Head of caudate nucleus (tissue), 42 donors: Measurements from ENCODE around the gene TCF23.
"Not testable (repeated sequence)": the region's sequence is repeated elsewhere in the genome, so short reads cannot be mapped to it uniquely, and the experiment has no call there.

Experiments
- DNase-seq, 42 donors: peaks; one replicate each; pipeline versions ENCODE4 v3.0.0 to v3.0.0-alpha.2; 2020 to 2021; ENCODE audit warnings: mixed read lengths in 7 of 42
- intact Hi-C: fragments of 100-400 bp; cut with DNase I; formaldehyde crosslinking; loops from one replicate; pipeline ENCODE4 v1.15.0; 2022

TCF23 gene

DNA sequence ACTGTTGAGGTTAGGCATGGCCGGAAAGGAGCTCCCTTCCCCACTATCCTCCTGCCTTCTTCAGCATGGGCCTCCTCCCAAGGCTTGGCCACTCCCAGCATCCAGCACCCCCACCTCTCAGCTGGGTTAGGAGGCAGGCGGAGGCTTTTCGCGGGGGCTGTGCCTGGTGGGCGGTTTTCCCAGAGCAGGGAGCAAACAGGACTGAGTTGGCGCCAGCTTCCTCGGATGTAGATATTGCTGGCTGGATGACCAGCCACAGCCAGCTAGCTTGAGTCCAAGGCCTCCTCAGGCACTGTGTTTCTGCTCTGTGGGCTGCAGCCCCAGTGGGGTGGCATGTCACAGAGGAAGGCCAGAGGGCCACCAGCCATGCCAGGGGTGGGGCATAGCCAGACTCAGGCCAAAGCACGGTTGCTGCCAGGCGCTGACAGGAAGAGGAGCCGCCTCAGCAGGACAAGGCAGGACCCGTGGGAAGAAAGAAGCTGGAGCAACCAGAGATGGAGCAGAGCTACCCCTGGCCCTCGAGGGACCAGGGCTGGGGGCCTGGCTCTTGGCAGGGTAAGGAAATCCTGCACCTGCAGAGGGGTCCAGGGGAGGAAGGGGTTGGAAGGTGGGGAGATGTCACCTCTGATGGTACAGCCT, at the start of gene TCF23:
TSS of gene TCF23 (plus strand) at position 204 of the 639 bp plus-strand sequence. CDS start at position 334, 130 bp downstream.
- DNase-seq = no peak
- intact Hi-C loops = no loop called here

DNA sequence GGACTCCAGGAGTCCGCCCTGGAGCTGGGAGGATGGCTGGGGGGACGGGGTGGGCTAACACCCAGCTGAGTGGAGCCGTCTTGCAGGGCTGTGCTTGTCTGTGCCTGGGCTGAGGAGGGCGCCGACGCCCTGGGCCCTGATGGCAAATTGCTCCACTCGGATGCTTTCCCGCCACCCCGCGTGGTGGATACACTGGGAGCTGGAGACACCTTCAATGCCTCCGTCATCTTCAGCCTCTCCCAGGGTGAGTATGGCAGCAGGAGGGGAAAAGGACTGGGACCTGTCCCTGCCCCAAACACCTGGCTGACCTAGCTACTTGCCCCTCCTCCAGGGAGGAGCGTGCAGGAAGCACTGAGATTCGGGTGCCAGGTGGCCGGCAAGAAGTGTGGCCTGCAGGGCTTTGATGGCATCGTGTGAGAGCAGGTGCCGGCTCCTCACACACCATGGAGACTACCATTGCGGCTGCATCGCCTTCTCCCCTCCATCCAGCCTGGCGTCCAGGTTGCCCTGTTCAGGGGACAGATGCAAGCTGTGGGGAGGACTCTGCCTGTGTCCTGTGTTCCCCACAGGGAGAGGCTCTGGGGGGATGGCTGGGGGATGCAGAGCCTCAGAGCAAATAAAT, 49.4 kb upstream of the TCF23 start:
- no peak for DNase-seq
- intact Hi-C loops = loop anchor here (10.0 kb wide), 1 partner anchor 185 kb away; the partner anchor contains the start of gene TRIM54

DNA sequence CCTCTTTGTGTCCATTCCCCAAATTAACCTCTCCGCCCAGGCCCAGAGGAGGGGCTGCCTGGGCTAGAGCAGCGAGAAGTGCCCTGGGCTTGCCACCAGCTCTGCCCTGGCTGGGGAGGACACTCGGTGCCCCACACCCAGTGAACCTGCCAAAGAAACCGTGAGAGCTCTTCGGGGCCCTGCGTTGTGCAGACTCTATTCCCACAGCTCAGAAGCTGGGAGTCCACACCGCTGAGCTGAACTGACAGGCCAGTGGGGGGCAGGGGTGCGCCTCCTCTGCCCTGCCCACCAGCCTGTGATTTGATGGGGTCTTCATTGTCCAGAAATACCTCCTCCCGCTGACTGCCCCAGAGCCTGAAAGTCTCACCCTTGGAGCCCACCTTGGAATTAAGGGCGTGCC, 48.8 kb upstream of the TCF23 start:
- no peak for DNase-seq
- intact Hi-C loops = no loop called here

DNA sequence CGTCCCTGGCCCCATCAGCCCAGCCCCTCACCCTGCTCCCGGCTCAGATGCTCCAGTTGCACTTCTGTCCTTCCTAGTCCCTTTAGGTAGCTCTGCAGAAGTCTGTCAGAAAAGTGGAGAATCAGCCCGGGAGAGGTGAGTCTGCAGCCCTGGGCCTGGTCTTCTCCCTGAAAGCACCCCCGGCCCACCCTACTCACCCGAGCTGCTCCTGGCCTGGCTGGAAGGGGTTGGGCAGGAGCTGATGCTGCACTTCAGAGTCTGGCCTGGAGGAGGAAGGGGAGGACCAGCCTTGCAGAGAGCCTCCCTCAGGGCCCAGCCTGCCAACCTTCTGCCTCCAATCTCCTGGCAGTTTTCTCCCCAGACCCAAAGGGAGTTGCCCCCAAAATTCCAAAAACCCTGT, 46.5 kb upstream of the TCF23 start:
- no peak for DNase-seq
- intact Hi-C loops = no loop called here

DNA sequence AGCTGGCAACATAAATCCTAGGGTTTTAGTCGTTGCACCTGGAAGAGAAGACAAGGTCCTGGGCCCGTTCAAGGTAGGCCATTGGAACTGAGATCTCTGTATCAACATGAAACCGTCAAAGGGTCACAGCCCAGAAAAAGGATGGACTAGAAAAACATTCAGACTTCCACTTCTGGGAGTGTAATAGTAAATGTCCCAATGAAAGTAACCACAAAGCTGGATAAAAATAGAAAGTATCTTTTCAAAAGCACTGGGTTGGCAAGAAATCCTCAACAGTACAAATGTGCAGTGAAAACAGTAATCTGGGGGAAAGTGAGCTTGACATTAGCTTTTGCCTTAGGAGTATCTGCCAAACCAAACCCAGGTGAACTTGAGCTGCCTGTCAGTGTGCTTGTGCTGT, 42.8 kb upstream of the TCF23 start:
- intact Hi-C loops = no loop called here
- DNase-seq = no peak

DNA sequence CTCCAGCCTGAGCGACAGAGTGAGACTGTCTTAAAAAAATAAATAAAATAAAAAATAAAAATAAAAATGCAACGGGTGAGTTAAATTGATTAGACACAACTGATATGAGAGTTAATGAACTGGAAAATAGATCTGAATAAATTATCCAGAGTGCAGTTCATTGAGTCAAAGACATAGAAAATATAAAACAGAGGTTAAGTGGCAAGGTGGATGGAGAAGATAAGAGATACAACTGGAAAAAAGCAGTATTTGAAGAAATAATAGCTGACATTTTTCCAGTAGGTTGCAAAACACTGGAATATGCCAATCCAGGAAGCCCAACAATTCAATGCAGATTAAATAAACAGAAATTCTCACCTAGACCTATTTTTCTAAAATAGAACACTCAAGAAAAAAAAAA, 40.6 kb upstream of the TCF23 start:
- intact Hi-C loops = no loop called here
- no peak for DNase-seq

DNA sequence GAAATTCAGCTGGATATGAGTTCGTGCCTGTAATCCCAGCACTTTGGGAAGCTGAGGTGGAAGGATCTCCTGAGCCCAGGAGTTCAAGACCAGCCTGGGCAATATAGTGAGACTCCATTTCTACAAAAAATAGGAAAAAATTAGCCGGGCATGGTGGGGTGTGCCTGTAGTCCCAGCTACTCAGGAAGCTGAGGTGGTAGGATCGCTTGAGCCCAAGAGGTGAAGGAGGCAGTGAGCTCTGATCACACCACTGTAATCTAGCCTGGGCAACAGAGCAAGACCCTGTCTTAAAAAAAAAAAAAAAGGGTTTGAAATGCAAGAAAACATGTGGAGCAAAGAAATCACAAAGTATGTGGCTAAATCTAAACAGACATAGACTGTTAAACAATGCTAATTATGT, 39.7 kb upstream of the TCF23 start:
- intact Hi-C loops = no loop called here
- DNase-seq = no peak

DNA sequence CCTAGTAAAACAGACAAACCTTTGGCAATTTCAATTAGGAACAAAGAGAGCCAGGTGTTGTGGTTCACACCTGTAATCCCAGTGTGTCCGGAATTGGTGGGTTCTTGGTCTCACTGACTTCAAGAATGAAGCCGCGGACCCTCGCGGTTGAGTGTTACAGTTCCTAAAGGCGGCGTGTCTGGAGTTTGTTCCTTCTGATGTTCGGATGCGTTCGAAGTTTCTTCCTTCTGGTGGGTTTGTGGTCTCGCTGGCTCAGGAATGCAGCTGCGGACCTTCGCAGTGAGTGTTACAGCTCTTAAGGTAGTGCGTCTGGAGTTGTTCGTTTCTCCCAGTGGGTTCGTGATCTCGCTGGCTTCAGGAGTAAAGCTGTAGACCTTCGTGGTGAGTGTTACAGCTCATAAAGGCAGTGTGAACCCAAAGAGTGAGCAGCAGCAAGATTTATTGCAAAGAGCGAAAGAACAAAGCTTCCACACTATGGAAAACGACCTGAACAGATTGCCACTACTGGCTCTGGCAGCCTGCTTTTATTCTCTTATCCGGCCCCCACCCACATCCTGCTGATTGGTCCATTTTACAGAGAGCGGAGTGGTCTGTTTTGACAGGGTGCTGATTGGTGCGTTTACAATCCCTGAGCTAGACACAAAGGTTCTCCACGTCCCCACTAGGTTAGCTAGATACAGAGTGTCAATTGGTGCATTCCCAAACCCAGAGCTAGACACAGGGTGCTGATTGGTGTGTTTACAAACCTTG, 38.0 kb upstream of the TCF23 start:
- intact Hi-C loops, DNase-seq: not testable (repeated sequence)

DNA sequence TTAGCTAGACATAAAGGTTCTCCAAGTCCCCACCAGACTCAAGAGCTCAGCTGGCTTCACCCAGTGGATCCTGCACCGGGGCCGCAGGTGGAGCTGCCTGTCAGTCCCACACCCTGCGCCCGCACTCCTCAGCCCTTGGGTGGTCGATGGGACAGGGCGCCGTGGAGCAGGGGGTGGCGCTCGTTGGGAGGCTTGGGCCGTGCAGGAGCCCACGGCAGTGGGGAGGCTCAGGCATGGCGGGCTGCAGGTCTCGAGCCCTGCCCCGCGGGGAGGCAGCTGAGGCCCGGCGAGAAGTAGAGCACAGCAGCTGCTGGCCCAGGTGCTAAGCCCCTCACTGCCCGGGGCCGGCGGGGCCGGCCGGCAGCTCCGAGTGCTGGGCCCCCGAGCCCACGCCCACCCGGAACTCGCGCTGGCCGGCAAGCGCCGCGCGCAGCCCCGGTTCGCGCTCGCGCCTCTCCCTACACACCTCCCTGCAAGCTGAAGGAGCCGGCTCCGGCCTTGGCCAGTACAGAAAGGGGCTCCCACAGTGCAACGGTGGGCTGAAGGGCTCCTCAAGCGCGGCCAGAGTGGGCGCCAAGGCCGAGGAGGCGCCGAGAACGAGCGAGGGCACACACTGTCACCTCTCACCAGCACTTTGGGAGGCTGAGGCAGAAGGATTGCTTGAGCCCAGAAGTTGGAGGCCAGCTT, 37.3 kb upstream of the TCF23 start:
- DNase-seq, intact Hi-C loops: not testable (repeated sequence)

DNA sequence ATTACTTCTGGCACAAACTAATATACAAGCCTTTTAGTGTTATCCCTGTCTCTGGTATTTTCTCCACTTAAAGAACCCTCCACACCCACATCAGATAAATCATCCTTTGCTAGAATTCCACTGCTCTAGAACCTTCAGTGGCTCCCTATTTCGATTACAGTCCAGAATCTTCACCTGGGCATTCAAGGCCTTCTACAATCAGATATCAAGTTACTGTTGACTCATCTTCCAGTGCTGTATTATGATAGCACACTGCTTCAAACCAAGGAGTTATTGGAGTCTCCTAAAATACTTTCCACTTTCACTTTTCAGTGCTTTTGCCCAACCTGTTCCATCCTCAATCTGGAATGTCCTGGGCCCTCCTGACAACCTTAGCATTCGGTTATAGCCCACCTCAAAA, 33.3 kb upstream of the TCF23 start:
- intact Hi-C loops = no loop called here
- DNase-seq = no peak

DNA sequence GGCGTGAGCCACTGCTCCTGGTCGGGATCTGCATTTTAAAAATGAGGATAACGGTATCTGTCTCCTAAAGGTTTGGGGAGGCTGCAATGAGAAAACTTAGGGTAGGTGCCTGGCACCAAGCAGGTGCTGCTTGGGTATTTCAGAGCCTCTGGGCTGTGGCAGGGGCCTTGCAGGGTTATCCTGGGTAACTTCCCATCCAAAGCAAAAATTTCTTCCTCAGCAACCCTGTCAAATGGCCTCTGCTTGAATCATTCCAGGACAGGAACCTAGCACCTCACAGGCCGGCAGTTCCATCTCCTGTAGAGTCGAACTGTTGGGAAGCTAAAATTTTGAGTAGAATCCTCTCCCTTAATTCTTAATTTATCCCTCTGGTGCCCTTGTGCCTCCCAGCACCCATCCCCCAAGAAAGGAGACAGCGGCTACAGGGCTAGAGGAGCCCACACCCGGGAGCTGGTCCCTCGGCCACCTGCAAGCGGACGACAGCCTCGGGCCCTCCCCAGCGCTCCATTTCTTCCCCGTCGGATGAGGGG, 30.7 kb upstream of the TCF23 start:
- intact Hi-C loops = no loop called here
- peak in 2 of 42 donors; percentile 42 to 54 for DNase-seq

DNA sequence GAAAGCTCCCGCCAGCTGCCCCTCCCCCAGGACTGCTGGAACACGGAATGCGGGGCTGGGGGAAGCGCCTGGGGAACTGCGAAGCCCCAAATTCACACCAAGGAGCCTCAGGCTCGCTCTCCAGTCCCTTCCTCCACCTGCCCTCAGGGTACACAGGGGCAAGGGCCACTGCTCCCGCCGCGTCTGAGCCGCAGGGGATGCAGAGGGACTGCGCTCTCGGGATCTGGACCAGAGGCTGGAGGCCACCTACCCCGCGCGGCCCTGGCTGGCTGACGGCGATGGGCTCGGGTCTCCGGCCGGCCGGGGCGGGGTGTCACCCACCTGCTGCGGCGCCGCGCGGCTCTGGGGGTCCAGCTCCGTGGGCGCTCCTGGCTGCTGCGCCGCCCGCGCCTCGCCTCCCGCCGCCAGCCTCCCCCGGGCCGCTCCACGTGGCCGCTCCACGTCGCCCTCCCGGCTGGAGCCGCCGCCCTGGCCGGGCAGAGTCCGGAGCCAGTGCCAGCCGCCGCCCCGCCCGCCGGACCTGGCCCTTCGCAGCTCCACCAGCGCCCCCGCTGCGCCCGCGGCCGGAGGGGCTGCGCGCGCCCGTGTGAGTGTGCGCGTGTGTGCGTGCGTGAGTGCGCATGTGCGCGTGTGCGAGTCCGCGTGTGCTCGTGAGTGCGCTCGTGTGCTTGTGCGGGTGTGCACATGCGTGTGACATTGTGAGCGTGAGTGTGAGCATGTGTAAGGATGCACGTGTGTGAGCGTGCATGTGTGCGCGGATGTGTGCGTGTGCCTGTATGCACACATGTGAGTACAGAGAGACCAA, 30.1 kb upstream of the TCF23 start, which contains the start of gene CGREF1:
TSS of gene CGREF1 (minus strand) at position 604 of the 805 bp plus-strand sequence. CDS start 14,762 bp downstream, outside the sequence.
- DNase-seq = peak in 29 of 42 donors; percentile 11 to 72 (median 48)
- intact Hi-C loops = no loop called here

DNA sequence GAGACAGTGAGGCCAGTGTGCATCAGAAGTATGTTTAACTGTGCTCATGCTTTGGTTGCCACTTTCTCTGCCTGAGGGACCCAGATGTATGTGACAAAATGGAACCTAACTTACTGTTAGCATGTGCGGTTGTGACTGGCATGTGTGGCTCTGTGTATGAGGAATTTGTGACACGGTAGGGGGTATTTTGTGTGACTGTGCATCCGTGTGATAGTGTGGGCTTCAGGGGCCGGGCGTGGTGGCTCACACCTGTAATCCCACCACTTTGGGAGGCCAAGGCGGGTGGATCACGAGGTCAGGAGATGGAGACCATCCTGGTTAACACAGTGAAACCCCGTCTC, 29.5 kb upstream of the TCF23 start:
- intact Hi-C loops, DNase-seq: not testable (repeated sequence)

DNA sequence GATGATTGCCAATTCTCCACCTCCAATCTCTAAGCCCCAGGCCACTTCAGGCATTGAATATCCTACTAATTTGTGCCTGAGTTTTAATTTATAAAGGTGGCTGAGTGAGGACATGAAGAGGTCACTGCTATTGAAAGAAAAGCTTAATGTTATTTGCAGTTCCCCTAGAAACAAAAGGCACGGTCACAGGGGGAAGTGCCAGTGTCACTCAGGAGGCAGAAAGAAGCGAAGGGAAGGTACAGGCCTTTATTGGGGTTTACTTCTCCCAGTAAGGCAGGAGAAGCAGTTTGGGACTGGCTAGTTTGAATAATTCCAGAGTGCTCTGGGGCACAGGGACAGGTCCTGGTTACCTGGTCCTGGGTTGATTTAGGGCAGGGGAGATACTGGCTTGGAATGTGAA, 26.9 kb upstream of the TCF23 start:
- intact Hi-C loops = no loop called here
- DNase-seq = no peak

DNA sequence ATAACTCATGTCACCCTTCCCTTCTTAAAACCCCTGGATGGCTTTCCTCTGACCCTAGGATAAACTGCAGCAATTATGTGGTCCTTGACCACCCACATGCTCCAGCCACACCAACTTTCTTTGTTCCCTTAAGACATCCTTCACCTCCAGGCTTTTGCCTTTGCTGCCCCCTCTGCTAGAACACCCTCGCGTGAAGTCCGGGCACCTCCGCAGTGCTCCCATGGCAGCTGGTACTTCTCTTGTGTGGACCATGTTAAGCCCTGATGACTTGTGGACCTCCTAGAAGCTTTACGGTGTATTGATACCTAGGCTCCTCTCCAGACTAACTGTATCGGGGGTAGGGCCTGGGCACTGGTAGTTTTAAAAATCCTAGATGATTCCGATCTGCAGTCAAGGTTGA, 26.0 kb upstream of the TCF23 start:
- no peak for DNase-seq
- intact Hi-C loops = no loop called here

DNA sequence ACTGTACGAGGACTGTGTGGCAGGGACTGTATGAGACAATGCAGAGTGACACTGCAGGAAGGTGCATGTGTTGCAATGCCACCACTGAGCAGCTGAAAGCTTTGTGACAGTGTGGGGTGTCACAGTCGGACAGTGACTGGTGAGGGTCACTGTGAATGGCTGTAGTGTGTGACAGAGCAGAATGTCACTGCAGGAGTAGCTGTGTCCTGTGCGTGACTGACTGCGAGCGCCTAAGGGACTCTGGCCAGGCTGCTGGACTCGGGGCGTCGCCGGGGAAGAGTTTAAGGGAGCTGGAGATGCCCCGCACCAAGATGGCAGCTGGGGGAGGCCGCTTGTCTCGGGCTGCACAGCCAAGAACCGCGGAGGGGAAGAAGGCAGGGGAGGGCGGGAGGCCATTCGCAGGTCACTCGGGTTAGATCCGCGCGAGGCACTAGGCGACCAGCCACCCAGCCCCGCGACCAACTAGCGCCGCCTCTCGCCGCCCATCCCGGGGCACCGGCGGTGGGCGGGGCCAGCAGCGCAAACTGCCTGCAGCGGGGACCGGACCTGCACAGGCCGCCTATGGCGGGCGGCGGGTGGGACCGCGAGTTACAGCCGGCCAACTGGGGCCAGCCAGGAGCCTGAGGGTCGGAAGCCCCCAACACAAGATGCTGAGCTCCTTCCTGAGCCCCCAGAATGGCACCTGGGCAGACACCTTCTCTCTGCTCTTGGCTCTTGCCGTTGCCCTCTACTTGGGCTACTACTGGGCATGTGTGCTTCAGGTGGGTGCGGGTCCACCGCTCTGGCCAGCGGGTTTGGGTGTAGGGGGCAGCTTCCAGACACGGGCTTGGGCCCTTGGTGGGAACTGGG, 25.3 kb upstream of the TCF23 start, which contains the start of gene ABHD1:
TSS of gene ABHD1 (plus strand) at position 514 of the 849 bp plus-strand sequence. CDS start at position 648, 134 bp downstream.
- intact Hi-C loops = no loop called here
- peak; percentile 48 to 90 (median 83) for DNase-seq

DNA sequence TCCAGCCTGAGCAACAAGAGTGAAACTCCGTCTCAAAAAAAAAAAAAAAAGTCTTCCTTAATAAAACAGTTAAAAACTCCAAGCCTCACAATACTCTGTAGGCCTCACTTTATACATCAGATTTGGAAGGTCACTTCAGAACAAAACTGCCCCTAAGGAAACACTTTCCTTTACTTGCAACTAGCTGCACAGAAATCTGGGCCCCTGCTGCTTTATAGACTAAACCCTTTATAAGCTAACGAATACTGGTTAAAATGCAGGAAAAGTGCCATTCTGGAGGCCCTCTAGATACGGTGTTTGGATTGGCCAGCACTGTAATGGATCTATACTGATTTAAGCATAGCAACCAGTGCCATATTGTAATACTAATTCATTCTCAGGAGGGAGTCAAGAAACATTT, 23.7 kb upstream of the TCF23 start:
- no peak for DNase-seq
- intact Hi-C loops = no loop called here

DNA sequence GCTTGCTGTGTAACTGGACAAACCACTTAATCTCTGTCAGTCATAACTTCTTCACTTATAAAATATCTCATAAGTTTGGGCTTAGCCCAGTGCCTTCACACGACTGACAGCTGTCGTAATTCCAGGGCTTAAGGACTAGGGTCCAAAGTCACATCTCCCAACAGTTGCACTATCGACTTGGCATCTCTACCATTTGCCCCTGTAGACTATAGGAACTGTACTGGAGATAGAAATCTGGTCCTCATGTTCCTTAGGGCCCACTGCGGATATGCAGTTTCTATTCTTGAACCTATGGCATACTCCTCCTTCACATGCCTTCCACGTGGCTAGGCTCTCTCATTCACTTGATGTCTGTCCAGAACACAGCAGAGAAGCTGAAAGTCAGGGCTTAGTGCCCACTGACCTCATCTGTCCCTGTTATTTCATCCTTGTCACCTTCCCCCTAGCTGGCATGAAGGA, 22.5 kb upstream of the TCF23 start:
- intact Hi-C loops = no loop called here
- no peak for DNase-seq
